HG03378 (cell line): ENCODE results near the gene TFG.
A peak's percentile ranks its signal among the peaks of the same experiment; 100 is the strongest.

Experiments
- ATAC-seq: cut with Tn5 transposase; IDR thresholded peaks from one replicate; pipeline ENCODE4 v1.9.1; 2021; ENCODE audit warnings: mild to moderate bottlenecking, moderate library complexity; ENCODE audit not compliant: unreplicated experiment

TFG gene

GRCh38 chr3:100753846-100754245 lies 44.6 kb downstream of the TFG start:
- no peak for ATAC-seq

DNA sequence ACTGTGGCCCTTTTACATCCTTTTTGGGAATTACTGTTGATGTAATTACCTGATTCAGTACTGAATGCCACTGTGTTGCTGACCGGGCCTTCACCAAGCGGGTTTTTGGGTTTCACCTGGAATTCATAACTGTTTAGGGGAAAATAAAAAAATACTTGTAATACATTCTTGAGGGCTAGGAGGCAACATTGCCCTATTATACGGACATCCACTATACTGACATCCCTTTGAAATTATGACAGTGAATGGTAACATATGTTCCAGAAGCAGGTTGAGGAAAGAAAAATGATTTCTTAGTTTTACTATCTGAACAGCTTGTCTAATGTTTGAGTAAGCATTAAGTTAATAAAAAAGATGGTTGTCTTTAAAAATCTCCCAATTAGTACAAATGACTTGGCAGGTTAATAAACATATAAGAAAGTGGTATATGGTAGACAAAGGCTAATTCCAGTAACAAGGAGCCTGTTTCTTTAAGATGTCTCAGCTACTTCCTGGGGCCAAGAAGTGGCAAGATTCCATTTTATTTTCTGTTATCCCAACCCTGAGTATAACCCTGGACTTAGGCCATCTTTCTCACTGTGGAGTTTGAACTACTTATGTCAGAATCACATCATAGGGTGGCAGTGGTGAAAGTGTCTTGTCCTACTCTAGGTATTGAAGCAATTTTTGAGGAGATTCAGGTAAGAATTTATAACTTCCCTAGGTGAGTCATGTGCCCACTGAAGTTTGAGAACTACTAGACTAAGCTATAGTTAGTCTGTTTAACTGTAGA lies 45.5 kb downstream of the TFG start:
- ATAC-seq: no peak

DNA sequence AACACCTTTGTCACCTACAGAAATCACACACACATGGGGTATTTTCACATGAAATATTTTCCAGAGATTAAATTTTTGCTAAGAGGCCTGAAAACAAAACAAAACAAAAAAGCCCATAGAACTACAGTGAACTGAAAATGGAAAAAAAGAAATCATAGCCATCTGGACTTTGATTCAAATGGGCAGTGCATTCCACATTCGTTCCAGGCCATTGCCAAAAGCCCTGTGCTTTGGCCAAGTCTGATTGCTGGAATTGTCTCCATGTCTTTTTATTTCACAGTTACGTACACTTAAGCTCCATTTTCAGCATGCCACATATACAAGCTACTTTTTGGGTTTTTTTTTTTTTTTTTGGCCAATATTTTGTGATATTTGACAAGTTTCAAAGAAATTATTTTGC lies 47.1 kb downstream of the TFG start:
- no peak for ATAC-seq

GRCh38 chr3:100759159-100759558 lies 49.9 kb downstream of the TFG start:
- no peak for ATAC-seq

- no peak for ATAC-seq
Observed at GRCh38 chr3:100759950-100760349, 50.7 kb downstream of the TFG start.

DNA sequence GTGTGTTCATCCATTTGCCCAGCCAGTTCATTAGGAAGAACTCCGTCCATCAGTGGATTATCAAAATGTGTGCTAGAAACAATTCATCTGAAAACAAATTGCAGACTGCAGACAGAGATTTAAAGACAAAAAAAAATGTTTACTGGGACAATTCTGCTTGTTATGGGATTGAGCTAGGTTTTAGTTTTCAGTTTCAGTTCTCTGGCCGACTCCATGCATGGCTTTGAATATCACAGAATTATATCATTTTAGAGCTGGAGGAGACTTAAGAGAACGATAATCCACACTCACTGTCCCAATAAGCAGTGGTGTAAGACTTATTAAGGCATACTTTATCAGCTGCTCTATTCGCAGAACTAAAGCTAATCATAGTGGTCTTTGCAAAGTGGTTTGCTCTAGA lies 51.1 kb downstream of the TFG start:
- no peak for ATAC-seq

DNA sequence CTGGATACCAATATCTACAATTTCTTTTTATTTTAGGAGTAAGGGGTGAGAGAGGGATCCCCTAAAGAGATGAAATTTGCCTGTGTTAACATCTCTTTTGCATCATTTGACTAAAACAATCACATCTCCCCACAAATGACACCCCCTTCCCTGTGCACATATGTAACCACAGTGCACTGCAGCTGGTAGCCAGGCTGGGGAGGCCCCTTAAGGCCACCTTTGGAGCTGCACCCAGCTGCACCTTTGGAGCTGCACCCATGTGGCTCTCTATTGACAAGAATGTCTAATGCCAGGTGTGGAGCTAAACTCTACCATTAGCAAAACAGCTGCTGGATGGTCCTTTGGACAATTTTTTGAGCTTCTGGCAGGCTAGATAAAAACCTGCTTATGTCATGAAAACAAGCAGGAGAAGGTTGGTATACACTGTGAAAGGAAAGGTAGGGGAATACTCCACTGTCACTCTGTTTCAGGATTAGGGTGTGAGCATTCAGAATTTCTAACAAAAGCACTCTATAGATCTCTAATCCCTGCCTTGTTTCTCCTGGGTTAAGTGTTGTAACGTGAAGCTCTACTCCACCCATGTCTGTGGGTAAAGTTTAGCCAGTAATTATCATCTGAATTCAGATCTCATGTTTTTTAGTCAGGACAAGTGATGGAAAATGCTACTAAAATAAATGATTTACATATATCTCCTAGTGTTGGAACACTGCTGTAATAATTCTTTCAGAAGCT lies 52.1 kb downstream of the TFG start:
- ATAC-seq: peak; percentile 66

GRCh38 chr3:100761951-100762350 lies 52.7 kb downstream of the TFG start:
- ATAC-seq: no peak

DNA sequence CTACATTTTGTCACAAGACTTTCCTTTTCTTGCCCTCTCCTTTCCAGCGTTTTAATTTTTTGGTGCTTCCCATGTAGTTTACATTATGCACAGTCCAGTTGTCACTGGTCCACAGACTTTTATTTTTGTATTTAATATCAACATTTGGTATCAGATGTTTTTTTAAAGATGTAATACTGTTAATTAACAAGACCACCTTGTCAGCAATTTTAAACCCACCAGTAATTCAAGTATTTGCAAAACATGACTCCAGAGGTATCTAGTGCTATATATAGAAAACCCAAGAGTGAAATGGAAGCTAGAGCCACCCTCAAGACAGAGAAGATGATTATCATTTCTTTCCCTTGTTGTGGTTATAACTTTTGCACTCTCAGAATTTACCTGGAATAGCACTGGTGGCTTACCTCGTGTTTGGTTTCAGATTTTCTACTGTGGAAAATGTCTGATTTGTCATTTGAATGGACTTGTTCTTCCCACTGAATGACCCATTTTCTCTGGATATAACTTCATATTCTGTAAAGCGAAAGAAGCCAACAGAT lies 56.2 kb downstream of the TFG start:
- no peak for ATAC-seq

DNA sequence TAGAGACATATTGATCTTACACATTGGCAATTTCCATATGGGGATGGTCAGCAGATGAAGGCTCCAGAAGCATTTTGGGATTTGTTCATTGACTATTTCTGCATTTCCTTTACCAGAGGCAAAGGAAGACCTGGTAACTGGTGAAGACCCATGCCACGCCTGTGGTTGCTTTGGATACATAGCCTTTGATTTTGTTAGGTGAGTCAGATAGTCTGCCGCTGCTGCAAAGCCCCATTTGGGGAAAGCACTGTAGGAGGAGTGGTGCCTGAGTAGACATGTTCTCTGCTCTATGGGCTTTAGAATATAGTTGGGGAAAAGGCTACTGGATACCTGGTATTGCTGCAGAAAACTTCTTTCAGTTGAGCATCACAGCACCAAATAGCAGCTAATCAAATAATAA lies 56.8 kb downstream of the TFG start:
- ATAC-seq: no peak

- ATAC-seq: no peak
Observed at GRCh38 chr3:100769693-100770092, 60.4 kb downstream of the TFG start.

- ATAC-seq: no peak
Observed at GRCh38 chr3:100775226-100775625, 65.9 kb downstream of the TFG start.

DNA sequence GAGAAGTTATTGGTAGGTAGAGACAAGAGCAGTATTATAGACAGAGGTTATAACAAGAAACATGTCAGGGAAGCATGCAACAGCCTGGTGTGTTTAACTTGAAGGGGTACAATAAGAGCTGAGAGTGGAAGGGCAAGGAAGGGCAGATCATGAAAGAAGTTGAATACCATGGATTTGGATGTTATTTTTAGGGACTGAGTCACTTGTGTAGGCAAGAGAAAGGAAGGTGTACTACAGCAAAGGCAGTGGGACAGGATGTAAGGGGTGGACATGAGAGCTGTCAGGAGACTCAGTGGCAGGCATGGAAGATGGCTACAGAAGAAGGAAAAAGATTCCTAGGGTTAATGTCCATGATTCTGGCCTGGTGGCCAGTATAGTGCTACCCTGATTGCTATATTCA lies 66.4 kb downstream of the TFG start:
- no peak for ATAC-seq

GRCh38 chr3:100776097-100776729 lies 66.9 kb downstream of the TFG start:
- ATAC-seq: no peak

DNA sequence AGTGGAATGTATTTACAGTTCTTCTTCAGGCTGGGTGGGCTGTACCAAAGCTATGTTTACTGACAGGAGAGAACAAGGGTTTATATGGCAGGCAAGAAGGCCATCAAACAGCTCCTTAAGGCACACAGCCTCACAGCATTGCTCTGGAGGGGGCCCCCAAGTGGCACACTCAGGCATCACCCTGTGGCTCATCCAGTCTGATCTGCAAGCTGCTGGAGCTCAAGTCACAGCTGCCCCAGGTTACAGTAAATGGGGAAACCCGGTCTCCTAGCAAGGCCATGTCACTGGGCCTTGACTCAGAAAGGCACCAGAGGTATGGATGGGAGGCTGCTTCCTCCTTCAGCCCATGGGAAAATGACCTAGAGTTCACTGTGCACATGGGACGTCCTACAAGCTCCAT lies 67.5 kb downstream of the TFG start:
- ATAC-seq: no peak

DNA sequence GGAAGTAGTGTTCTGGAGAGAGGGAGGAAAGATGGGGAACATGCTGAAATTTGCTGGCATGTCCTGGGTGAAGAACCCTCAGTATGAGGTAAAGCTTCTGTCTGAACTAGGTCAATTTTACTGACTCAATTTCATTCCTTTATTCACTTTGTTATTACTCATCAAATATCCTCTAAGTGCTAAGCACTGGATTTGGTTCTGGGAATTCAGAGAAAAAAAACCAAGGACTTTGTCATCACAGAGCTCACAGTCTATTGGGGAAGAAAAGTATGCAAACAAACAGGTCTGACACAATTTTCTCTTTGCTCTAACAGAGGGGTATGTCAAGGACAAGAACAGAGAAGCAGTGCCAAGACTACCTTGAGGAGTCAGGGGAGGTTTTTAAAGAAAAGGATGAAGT lies 68.0 kb downstream of the TFG start:
- no peak for ATAC-seq

DNA sequence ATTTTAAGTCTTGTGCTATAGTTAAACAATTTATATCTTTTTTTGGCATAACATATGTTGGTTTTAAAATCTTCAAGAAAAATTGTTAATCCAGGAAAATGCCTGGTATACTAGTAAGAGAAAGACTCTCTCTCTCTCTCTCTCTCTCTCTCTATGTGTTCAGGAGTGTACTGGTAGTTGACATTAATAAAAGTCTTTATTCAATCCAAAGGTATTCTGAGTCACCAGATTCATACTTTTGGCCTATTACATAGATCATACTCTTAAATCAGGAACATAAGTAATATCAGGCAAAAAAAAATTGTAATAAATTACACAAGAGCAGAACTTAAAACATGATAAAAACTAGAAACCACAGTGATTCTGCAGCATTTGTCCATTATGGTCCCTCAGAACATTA lies 70.2 kb downstream of the TFG start:
- no peak for ATAC-seq

GRCh38 chr3:100780071-100780622 lies 70.9 kb downstream of the TFG start:
- no peak for ATAC-seq

DNA sequence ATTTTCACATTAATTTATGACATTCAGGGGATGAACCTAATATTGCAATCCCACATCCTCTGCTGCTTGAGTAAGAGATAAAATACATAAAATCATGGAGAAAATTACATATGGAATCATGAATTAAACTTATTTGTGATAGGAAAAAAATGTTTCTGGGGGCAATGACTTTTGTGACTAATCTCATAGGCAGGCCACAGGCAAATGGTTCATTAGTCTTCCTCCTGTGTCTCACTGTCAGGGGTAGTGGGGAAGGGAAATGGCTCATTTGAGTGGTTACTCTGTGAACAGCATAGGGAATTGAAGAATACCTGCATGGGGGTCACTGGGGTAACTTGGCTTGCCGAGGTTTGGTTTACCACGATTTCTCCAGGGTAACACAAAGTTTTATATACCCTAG lies 72.0 kb downstream of the TFG start:
- ATAC-seq: no peak

DNA sequence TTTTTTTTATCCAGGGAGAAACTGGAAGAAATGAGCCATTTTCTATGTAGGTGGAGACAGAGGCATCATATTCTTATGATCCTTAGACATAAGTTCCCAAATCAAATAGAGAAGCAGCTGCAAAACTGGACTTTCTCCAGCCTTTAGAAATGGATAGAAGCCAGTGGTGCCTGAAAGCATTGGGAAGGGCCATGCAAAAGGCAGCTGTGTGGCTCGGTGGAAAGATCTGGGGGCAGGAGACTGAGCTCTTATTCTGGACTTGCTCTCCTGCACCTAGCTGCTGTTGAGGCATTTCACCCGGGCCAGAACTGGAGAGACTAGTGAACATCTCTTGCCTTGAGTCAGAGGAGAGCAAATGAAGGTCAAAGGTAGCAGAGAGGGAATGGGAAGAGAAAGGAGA lies 73.1 kb downstream of the TFG start:
- ATAC-seq: no peak

- no peak for ATAC-seq
Observed at GRCh38 chr3:100782906-100783305, 73.6 kb downstream of the TFG start.

DNA sequence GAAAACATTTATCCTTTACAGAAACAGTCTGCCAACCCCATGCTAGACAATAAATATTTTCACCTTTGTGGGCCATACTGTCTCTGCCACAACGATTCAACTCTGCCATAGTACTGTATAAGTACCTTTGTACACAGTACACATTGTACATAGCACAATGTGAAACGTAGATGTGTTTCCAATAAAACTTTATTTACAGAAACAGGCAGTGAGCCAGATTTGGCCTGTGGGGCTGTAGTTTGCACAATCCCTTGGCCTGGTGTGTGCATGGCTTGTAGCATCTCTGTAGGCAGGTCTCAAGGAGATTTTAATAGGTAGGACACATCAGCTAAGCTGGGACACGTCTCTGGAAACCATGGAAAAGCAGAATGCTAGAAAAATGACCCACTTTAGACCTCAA lies 74.3 kb downstream of the TFG start:
- ATAC-seq: no peak
